BJ (cell line): ENCODE measurements around the gene LIMS1. TPM values are rescaled to one million over a fixed set of nuclear protein-coding genes. Genes with fewer than 3 reads are reported as not detected.

Experiments used
- CTCF ChIA-PET: fragments of 350-600 bp; formaldehyde crosslinking; extraction: SDS; loops from one replicate; lab custom pipeline; 2021; ENCODE audit warnings: antibody characterized with exemption, inconsistent platforms; lab: Yijun Ruan, JAX
- POLR2A ChIA-PET: fragments of 300-600 bp; sonication (Branson Sonifier 250); formaldehyde crosslinking; extraction: SDS; loops from one replicate; lab custom pipeline; 2021; ENCODE audit warnings: antibody characterized with exemption; lab: Charles Lee
- DNase-seq: peaks from one replicate; pipeline ENCODE4 v3.0.0-alpha.2; 2011; ENCODE audit warnings: low read depth
- H3K27me3 ChIP-seq: 2 replicates; pipeline ENCODE4 v1.6.0; 2011; ENCODE audit warnings: low read length; ENCODE audit not compliant: control insufficient read depth, insufficient read depth
- H3K36me3 ChIP-seq: 2 replicates; pipeline ENCODE4 v1.5.1; 2011; ENCODE audit warnings: low read length; ENCODE audit not compliant: control insufficient read depth, insufficient read depth
- H3K4me3 ChIP-seq: 2 replicates; pipeline ENCODE4 v1.5.1; 2011; ENCODE audit warnings: low read depth, mild to moderate bottlenecking, control low read depth, low read length
- polyA plus RNA-seq: library from polyadenylated mRNA; depleted of rRNA; stranded (reverse); fragments of >200 nt; gene quantifications from 2 replicates; pipeline ENCODE4 v1.2.3, GENCODE V29; 2011
- TF ChIP-seq, protein P1 (sequence below): IDR thresholded peaks from 2 replicates; pipeline ENCODE4 v1.5.1; 2011; ENCODE audit warnings: low read depth, mild to moderate bottlenecking, control low read depth, inconsistent platforms, low read length, moderate library complexity; ENCODE audit not compliant: insufficient read depth

The LIMS1 gene
- polyA plus RNA-seq, 1 experiment, result 103 TPM

DNA sequence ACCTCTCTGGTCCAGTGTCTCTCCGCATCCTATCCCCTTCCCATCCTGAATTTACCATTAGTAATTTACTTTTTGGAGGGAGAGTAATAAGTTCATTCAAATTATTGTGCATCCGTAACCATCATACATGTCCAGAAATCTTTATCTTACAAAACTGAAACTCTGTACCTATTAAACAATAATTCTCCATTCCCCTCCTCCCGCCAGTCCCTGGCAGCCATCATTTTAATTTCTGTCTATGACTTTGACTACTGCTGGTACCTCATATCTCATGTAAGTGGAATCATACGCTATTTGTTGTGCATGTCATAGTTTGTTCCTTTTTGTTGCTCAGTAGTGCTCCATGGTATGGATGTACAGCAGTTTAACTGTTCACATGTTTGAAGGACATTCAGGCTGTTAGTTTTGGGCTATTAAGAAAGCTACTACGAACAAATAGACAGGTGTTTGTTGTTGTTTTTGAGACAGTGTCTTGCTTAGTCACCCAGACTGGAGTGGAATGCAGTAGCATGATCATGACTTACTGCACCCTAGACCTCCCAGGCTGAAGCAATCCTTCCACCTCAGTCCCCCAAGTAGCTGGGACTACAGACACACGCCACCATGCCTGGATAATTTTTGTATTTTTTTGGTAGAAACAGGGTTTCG lies 2.0 kb downstream of the LIMS1 start:
- no peaks in the 10 kb centered on the region for H3K27me3 ChIP-seq
- ChIA-PET POLR2A (no interaction called here), CTCF (interaction anchor here (2.1 kb wide), 1 partner anchor 47 kb away, joined by 9 read pairs; no protein-coding TSS in a partner anchor)
- H3K4me3 ChIP-seq, result no peak overlapping the region
- TF ChIP-seq, protein P1, sequence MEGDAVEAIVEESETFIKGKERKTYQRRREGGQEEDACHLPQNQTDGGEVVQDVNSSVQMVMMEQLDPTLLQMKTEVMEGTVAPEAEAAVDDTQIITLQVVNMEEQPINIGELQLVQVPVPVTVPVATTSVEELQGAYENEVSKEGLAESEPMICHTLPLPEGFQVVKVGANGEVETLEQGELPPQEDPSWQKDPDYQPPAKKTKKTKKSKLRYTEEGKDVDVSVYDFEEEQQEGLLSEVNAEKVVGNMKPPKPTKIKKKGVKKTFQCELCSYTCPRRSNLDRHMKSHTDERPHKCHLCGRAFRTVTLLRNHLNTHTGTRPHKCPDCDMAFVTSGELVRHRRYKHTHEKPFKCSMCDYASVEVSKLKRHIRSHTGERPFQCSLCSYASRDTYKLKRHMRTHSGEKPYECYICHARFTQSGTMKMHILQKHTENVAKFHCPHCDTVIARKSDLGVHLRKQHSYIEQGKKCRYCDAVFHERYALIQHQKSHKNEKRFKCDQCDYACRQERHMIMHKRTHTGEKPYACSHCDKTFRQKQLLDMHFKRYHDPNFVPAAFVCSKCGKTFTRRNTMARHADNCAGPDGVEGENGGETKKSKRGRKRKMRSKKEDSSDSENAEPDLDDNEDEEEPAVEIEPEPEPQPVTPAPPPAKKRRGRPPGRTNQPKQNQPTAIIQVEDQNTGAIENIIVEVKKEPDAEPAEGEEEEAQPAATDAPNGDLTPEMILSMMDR, result no peak
- DNase-seq, result no peak
- H3K36me3 ChIP-seq, result no peaks in the 10 kb centered on the region

GRCh38 chr2:108536911-108537310 lies 2.6 kb downstream of the LIMS1 start:
- CTCF ChIA-PET, result no interaction called here
- DNase-seq, result no peak
- H3K36me3 ChIP-seq, result no peaks in the 10 kb centered on the region
- no peak overlapping the region for H3K4me3 ChIP-seq
- TF ChIP-seq, protein P1, result no peak
- POLR2A ChIA-PET, result no interaction called here
- H3K27me3 ChIP-seq, result no peaks in the 10 kb centered on the region

GRCh38 chr2:108538000-108538625 lies 3.8 kb downstream of the LIMS1 start:
- DNase-seq, result no peak
- ChIA-PET POLR2A (no interaction called here), CTCF (interaction anchor here (0.9 kb wide), 1 partner anchor 15 kb away, joined by 4 read pairs; no protein-coding TSS in a partner anchor)
- no peaks in the 10 kb centered on the region for H3K27me3 ChIP-seq
- H3K4me3 ChIP-seq, result no peak overlapping the region
- TF ChIP-seq, protein P1, result no peak
- no peaks in the 10 kb centered on the region for H3K36me3 ChIP-seq

GRCh38 chr2:108541451-108541850 lies 7.2 kb downstream of the LIMS1 start:
- TF ChIP-seq, protein P1, result no peak
- no peak for DNase-seq
- Histone ChIP-seq H3K27me3 (no peaks in the 10 kb centered on the region), H3K4me3 (no peak overlapping the region), H3K36me3 (no peaks in the 10 kb centered on the region)
- POLR2A ChIA-PET, result no interaction called here
- CTCF ChIA-PET, result interaction anchor here (1.0 to 1.5 kb wide), 3 partner anchors 12 to 95 kb away, joined by 3 to 5 read pairs (median 4); no protein-coding TSS in a partner anchor

- TF ChIP-seq, protein P1, result no peak
- CTCF ChIA-PET, result interaction anchor here (0.6 to 1.5 kb wide), 4 partner anchors 12 to 162 kb away, joined by 3 to 5 read pairs (median 3); no protein-coding TSS in a partner anchor
These were observed 7.8 kb downstream of the LIMS1 start for GRCh38 chr2:108542071-108542470.

More at GRCh38 chr2:108542071-108542470, 7.8 kb downstream of the LIMS1 start:
- Histone ChIP-seq H3K36me3 (no peaks in the 10 kb centered on the region), H3K27me3 (no peaks in the 10 kb centered on the region), H3K4me3 (no peak overlapping the region)
- POLR2A ChIA-PET, result interaction anchor here (0.5 kb wide), 1 partner anchor 41 kb away, joined by 3 read pairs; no protein-coding TSS in a partner anchor
- peak; percentile 33 for DNase-seq
